NCI-H69 (cell line): ENCODE measurements around the gene STMN1.
A peak's percentile ranks its signal among the peaks of the same experiment; 100 is the strongest.
"Not testable (repeated sequence)": the region's sequence is repeated elsewhere in the genome, so short reads cannot be mapped to it uniquely, and the experiment has no call there.

ENCODE experiments used
- DNase-seq: peaks from one replicate; lab custom pipeline; 2025; lab: John Stamatoyannopoulos, UW

STMN1 gene

GRCh38 chr1:25905680-25906643, at the start of gene STMN1:
STMN1 (minus strand) TSS chr1:25906419; CDS start chr1:25904676, 1,743 bp downstream.
- peak; percentile 97 for DNase-seq

GRCh38 chr1:25955553-25955952, 49.3 kb upstream of the STMN1 start:
- DNase-seq: no peak

- DNase-seq: no peak
These were observed 48.2 kb upstream of the STMN1 start for GRCh38 chr1:25954282-25954938.

- DNase-seq: peak; percentile 61
These were observed 46.7 kb upstream of the STMN1 start for GRCh38 chr1:25952841-25953401.

DNA sequence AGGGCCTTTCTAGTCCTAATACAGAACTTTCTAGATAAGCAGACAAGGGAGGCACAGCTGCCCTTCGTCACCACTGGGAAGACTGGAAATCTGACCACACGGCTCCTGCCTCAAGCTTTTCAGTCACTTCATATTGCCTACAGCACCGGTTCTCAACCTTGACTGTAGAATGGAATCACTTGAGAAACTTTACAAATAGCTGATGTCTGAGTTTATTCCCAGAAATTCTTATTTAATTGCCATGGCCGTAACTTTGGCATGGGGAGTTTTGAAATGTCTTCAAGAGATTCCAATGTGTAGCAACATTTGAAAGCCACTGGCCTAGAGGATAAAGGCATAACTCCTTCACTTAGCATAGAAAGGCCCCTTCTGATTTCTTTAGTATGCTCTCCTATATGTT, 42.4 kb upstream of the STMN1 start:
- no peak for DNase-seq

DNA sequence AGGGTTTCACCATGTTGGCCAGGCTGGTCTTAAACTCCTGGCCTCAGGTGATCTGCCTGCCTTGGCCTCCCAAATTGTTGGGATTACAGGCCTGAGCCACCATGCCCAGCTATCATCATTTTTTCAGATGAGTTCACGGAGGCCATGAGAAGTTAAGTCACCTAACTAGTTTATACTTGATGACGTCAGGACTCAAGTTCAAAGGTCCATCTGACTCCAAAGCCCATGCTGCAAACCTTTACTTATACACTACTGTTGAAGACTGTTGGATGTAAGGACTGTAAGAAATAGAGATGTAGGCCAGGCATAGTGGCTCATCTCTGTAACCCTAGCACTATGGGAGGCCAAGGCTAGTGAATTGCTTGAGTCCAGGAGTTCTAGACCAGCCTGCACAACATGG, 40.8 kb upstream of the STMN1 start:
- DNase-seq: no peak

DNA sequence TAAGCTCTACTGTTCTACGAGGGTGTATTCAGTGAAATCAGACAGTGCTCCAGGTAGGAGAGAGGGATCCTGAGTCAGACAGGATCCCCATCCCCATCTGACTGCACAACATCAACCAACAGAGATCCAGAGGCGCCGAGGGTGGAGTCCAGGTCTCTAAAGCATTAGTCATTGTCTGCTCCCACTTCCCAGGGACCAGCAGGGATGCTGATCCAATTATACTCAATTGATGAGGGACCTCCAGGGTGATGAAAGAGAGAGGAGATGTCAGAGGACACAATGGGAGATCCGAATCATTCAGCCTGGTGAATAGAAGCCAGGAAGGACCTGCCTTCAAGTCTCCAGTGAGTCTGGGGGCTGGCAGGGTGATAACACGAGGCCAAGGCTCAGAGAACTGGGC, 39.5 kb upstream of the STMN1 start:
- peak; percentile 10 for DNase-seq

GRCh38 chr1:25944986-25945385, 38.8 kb upstream of the STMN1 start:
- peak; percentile 23 for DNase-seq

GRCh38 chr1:25943511-25943910, 37.3 kb upstream of the STMN1 start:
- DNase-seq: not testable (repeated sequence)

- no peak for DNase-seq
These were observed 30.7 kb upstream of the STMN1 start for GRCh38 chr1:25936947-25937346.

DNA sequence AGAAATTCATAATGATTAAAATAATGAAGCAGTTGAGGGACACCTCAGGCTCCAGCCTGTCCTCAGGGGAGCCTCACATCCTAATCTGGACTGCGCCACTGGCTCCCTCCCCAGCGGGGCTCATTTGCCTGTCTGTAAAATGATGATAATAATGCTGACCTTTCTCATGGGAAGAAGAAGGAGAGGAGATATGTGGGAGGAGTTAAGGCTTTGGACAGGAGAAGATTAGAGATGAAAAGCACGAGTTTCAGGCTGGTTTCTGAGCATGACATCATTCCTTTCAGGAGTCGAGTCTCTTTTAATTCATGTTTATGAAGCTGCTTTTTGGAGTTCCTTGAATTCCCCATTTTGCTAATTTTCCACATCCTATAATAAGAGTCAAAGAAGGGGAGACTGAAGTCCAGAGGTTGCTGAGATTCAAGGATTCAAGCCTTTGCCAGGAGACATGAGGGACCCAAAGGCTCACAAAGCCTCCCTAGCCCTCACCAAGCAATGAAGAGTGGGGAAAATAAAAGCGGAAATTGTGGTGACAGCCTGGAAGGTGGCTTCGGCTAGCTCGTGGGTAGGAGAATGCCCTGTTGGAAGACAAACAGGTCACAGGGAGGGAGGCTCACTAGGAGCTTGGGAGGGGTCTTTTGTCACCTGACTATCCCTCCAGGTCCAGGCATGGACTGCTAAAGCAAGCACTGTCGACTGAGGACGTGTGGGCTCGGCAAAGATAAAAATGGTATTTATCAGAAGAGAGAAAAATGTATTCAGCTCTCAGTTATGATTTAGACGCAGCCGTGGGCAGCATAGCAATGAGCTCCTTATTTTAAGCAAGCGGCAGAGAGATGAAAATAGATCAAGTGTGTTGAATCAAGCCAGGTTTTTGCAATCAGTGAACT, 27.5 kb upstream of the STMN1 start:
- no peak for DNase-seq

DNA sequence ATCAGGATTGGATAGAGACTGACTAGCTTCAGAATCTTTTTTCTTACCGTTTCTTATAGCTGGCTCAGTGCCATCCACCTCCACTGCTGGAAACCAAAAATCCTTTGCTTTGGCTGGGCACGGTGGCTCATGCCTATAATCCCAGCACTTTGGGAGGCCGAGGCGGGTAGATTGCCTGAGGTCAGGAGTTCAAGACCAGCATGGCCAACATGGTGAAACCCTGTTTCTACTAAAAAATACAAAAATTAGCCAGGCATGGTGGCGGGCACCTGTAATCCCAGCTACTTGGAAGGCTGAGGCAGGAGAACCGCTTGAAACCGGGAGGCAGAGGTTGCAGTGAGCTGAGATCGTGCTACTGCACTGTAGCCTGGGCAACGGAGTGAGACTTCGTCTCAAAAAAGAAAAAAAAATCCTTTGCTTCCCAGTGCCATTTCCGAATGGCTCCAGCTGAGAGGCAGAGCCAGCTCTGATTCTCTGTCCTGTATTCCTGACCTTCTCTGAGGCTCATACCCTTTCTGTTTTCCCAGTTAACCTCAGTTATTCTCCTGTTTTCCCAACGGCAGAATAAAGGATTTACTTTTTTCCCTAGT, 26.7 kb upstream of the STMN1 start:
- DNase-seq: peak; percentile 16

GRCh38 chr1:25932321-25932720, 26.1 kb upstream of the STMN1 start:
- DNase-seq: peak; percentile 24

DNA sequence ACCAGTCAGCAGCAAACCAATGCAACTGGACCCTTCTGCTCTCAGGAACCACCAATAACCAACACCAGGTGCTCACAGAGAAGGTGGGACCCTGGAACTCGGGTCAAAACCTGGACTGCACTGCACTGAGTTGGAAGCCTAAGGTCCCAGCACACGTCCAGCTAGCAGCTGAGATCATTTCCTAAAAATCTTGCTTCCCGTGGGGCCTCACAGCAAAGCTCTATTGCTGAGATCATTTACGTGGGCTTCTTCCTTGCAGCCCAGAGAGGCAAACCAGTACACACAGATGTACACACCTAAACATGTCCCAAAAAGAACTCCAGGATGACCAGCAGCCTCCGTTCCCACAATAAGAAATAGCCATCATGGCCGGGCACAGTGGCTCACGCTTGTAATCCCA, 22.8 kb upstream of the STMN1 start:
- no peak for DNase-seq

DNA sequence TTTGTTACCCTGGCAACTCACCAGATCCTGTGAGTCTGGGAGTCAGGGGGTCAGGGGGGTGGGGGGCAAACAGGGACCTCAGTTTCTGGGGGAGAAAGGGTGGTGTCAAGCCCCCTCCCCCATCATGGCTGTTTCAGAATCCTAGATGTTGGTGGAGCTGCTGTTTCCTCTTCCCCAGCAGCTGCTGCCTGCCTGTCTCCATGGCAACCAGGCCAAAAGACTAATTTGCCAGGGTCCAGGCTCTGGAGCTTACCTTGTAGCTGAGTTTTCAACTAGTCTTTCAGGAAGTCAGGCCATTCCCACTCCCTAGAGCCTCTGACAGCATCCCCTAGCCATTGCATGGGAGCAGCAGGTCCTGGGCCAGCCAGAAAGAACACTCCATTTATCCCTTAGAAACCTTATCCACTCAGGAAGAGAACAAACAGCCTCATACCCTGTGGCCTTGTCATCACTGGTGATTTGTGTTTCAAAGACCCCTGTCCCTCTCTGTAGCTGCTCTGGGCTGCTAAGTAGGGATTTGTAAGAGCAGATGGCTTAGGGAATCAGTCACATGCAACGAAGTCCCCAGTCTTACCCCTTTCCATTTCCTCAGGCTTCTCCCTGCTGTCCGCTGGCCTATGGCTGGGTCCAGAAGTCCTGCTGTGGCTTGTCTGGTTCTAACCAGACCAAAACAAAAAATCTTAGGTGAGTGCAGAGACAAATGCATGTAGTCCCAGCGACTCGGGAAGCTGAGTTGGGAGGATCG, 21.5 kb upstream of the STMN1 start:
- peak; percentile 88 for DNase-seq

- peak; percentile 82 for DNase-seq
These were observed 20.7 kb upstream of the STMN1 start for GRCh38 chr1:25926731-25927496.

DNA sequence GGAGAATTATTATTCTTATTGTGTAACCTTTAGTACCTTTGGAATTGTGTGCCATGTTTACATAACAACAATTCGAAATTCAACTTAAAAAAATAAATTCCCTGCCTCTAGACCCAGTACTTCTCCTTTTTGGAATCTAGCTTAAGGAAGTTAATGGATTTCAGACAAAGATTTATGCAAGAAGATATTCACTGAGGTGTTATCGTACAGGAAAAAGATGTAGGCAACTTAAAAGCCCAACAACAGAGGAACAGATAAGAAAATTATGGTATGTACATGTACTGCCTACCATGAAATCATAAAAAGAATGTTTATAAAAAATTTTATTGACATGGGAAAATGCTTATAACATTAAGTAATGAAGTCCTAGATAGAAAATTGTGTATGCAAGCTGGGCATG, 18.2 kb upstream of the STMN1 start:
- DNase-seq: no peak

DNA sequence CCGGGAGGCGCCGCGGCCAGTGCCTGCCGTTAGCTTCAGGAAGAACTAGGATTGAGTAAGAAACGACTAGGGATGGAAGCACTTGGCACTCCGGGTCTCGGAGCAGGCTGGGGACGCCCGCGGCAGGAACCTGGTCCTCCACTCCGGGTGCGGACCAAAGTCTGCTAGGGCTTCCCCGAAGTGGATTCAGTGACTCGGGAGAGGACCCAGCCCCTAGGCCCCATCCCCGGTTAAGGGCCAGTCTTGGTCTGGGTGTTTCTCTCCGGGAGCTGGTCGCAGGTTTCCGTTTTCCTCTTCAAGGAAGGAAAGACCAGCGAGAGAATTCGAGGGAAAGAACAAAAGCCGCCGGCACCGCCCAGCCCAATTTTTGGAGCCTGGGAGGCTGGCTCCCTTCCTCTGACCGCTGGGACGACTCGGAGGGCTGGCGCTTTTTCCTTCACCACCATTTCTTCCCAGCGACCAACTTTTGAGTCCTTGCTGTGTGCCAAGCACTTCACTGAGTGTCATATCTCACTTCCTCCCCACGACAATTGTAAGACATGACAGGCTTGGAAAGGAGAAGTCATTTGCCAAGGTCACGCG, 16.8 kb upstream of the STMN1 start:
- peak; percentile 81 for DNase-seq
